Femur (tissue), 1 donor: Measurements from ENCODE around the gene THRAP3.
"Not testable (repeated sequence)": the region's sequence is repeated elsewhere in the genome, so short reads cannot be mapped to it uniquely, and the experiment has no call there.

Experiments used
- DNase-seq: peaks from one replicate; pipeline ENCODE4 v3.0.0-alpha.2; 2017

Gene THRAP3

GRCh38 chr1:36208978-36209703 lies 15.1 kb upstream of the THRAP3 start:
- DNase-seq, result no peak

GRCh38 chr1:36211307-36211706 lies 12.9 kb upstream of the THRAP3 start:
- no peak for DNase-seq

- no peak for DNase-seq
Observed at GRCh38 chr1:36211841-36212240, 12.4 kb upstream of the THRAP3 start.

- DNase-seq, result no peak
Observed at GRCh38 chr1:36212782-36213181, 11.5 kb upstream of the THRAP3 start.

GRCh38 chr1:36217670-36218069 lies 6.6 kb upstream of the THRAP3 start:
- DNase-seq, result no peak

- DNase-seq, result not testable (repeated sequence)
Observed at GRCh38 chr1:36221901-36222300, 2.3 kb upstream of the THRAP3 start.

- DNase-seq, result no peak
Observed at GRCh38 chr1:36222481-36223380, 1.5 kb upstream of the THRAP3 start.

GRCh38 chr1:36223381-36223995 lies 755 bp upstream of the THRAP3 start:
- DNase-seq, result peak; percentile 29

- peak; percentile 83 for DNase-seq
Observed at GRCh38 chr1:36224537-36225282, 467 bp downstream of the THRAP3 start.

GRCh38 chr1:36225283-36225899 lies 1.1 kb downstream of the THRAP3 start:
- DNase-seq, result no peak

- not testable (repeated sequence) for DNase-seq
Observed at GRCh38 chr1:36230279-36230678, 6.0 kb downstream of the THRAP3 start.

- DNase-seq, result no peak
Observed at GRCh38 chr1:36231191-36231590, 6.9 kb downstream of the THRAP3 start.

- DNase-seq, result no peak
Observed at GRCh38 chr1:36232212-36233095, 8.2 kb downstream of the THRAP3 start.

- no peak for DNase-seq
Observed at GRCh38 chr1:36236302-36236701, 12.1 kb downstream of the THRAP3 start.

- DNase-seq, result no peak
Observed at GRCh38 chr1:36238433-36238832, 14.2 kb downstream of the THRAP3 start.

- no peak for DNase-seq
Observed at GRCh38 chr1:36239941-36240637, 15.8 kb downstream of the THRAP3 start.

GRCh38 chr1:36247538-36247937 lies 23.3 kb downstream of the THRAP3 start:
- DNase-seq, result no peak

- no peak for DNase-seq
Observed at GRCh38 chr1:36248250-36248894, 24.1 kb downstream of the THRAP3 start.

GRCh38 chr1:36251794-36252481 lies 27.7 kb downstream of the THRAP3 start:
- no peak for DNase-seq

- not testable (repeated sequence) for DNase-seq
Observed at GRCh38 chr1:36252482-36252824, 28.2 kb downstream of the THRAP3 start.
